HepG2 (cell line): Measurements from ENCODE around the gene MAPK12. TPM values are rescaled to one million over a fixed set of nuclear protein-coding genes. Genes with fewer than 3 reads are reported as not detected.
A peak's percentile ranks its signal among the peaks of the same experiment; 100 is the strongest.

ENCODE experiments used
- ATM ChIP-seq: fragments of 450-650 bp; IDR thresholded peaks from 2 replicates; pipeline ENCODE4 v1.7.1; 2017; ENCODE audit warnings: mild to moderate bottlenecking, borderline replicate concordance
- FOXO1 ChIP-seq: sonication (generic); formaldehyde crosslinking; IDR thresholded peaks from 2 replicates; pipeline ENCODE4 v1.4.0; 2020; ENCODE audit warnings: missing genetic modification reagents
- MAFK ChIP-seq, 2 experiments: IDR thresholded peaks in 1 of 2; conservative IDR thresholded peaks in 1 of 2; 2 replicates each; pipeline ENCODE4 v1.6.1; 2011; ENCODE audit warnings: improper control_type of control experiment in 2 of 2, low read length in 2 of 2
- MIER3 ChIP-seq: IDR thresholded peaks from 2 replicates; pipeline ENCODE4 v1.6.1; 2016; ENCODE audit warnings: missing compliant biosample characterization, borderline replicate concordance
- NCOA2 ChIP-seq: sonication (generic); formaldehyde crosslinking; IDR thresholded peaks from 2 replicates; pipeline ENCODE4 v1.8.0; 2022; ENCODE audit warnings: inconsistent platforms
- NFE2L2 ChIP-seq: fragments of 150-350 bp; IDR thresholded peaks from 2 replicates; pipeline ENCODE4 v1.6.1; 2014; ENCODE audit warnings: low read length
- SCMH1 ChIP-seq: sonication (generic); formaldehyde crosslinking; IDR thresholded peaks from 2 replicates; pipeline ENCODE4 v1.9.0; 2021; ENCODE audit warnings: missing genetic modification reagents, mild to moderate bottlenecking, borderline replicate concordance
- U2AF2 ChIP-seq: fragments of 200-400 bp; formaldehyde crosslinking; IDR thresholded peaks from 2 replicates; pipeline ENCODE4 v1.6.1; 2017; ENCODE audit warnings: low read depth, mild to moderate bottlenecking, low read length
- ZBTB7A ChIP-seq: sonication (generic); formaldehyde crosslinking; IDR thresholded peaks from 2 replicates; pipeline ENCODE4 v1.8.0; 2022; ENCODE audit warnings: mild to moderate bottlenecking, missing genetic modification reagents
- ZNF136 ChIP-seq: sonication (generic); formaldehyde crosslinking; IDR thresholded peaks from 2 replicates; pipeline ENCODE4 v1.8.1; 2022; ENCODE audit warnings: low read depth, mild to moderate bottlenecking, moderate library complexity, missing genetic modification reagents
- ZNF331 ChIP-seq: sonication (generic); formaldehyde crosslinking; IDR thresholded peaks from 2 replicates; pipeline ENCODE4 v1.4.0; 2020; ENCODE audit warnings: missing genetic modification reagents
- polyA plus RNA-seq, 8 experiments: library from polyadenylated mRNA; depleted of rRNA in 3 of 8; stranded (reverse) in 7 of 8; unstranded in 1 of 8; fragments of >200 nt; fragmentation: Illumina TruSeq in 4 of 8; extraction: Trizol in 4 of 8; gene quantifications; 2 replicates each; pipeline versions ENCODE4 v1.2.1 to v1.2.3, GENCODE V29; 2011 to 2016; ENCODE audit warnings: low read depth in 4 of 8, missing spikeins in 1 of 8, mixed read lengths in 1 of 8; ENCODE audit not compliant: insufficient read depth in 1 of 8
- total RNA-seq, 5 experiments: library from RNA; depleted of rRNA; stranded (reverse); fragments of >200 nt; fragmentation: Illumina TruSeq; extraction: Trizol; gene quantifications; 2 replicates each; pipeline ENCODE4 v1.2.3, GENCODE V29; 2016; ENCODE audit warnings: low read depth in 1 of 5
- TF ChIP-seq, protein P1 (sequence below): sonication (generic); formaldehyde crosslinking; IDR thresholded peaks from 2 replicates; pipeline ENCODE4 v1.4.0; 2020; ENCODE audit warnings: missing genetic modification reagents
- TF ChIP-seq, protein P2 (sequence below): sonication (generic); formaldehyde crosslinking; IDR thresholded peaks from 2 replicates; pipeline ENCODE4 v1.4.0; 2020; ENCODE audit warnings: missing genetic modification reagents, borderline replicate concordance
- TF ChIP-seq, protein P3 (sequence below): sonication (generic); formaldehyde crosslinking; IDR thresholded peaks from 2 replicates; pipeline ENCODE4 v1.4.0; 2020; ENCODE audit warnings: mild to moderate bottlenecking, missing genetic modification reagents

The MAPK12 gene
- total and polyA plus RNA-seq, 2 of the 13 experiments (the other 11 are each of a cell fraction or from before 2014, with no cell fraction given), result 22.2 to 23.3 TPM

DNA sequence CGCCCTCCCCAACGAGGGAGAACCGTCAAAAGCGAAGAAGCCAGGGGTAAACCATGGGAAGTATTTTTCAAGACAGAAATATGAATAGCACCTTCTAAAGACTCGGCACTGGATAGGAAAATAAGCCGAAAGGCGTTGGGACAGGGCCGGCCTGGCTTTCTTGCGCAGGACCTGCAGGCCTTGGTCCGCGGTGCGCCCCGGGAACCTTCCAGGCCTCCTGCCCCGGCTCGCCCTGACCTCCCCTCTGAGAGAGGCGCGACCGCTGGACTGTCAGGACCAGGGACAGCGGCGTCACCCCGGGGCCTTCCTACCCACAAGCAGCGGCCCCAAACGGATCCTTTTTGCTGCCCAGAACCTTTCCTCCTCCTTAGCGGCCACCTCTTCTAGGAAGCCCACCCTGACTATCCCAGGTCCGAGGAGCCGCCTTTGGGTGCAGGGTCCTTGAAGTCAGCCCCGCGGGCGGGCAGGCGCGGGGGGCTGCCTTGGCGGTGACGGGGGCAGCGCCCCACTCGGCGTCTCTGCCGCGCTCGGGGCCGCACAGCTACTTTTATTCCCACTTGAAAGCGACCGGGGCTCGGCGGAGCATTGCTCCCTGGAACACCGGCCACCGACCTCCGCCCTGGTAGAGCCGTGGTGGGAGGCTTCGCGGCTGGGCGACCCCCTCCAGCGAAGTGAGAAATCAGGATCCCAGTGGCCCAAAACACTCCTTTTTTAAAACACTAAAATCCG, 9.3 kb upstream of the MAPK12 start (continued):
- TF ChIP-seq, protein P1, sequence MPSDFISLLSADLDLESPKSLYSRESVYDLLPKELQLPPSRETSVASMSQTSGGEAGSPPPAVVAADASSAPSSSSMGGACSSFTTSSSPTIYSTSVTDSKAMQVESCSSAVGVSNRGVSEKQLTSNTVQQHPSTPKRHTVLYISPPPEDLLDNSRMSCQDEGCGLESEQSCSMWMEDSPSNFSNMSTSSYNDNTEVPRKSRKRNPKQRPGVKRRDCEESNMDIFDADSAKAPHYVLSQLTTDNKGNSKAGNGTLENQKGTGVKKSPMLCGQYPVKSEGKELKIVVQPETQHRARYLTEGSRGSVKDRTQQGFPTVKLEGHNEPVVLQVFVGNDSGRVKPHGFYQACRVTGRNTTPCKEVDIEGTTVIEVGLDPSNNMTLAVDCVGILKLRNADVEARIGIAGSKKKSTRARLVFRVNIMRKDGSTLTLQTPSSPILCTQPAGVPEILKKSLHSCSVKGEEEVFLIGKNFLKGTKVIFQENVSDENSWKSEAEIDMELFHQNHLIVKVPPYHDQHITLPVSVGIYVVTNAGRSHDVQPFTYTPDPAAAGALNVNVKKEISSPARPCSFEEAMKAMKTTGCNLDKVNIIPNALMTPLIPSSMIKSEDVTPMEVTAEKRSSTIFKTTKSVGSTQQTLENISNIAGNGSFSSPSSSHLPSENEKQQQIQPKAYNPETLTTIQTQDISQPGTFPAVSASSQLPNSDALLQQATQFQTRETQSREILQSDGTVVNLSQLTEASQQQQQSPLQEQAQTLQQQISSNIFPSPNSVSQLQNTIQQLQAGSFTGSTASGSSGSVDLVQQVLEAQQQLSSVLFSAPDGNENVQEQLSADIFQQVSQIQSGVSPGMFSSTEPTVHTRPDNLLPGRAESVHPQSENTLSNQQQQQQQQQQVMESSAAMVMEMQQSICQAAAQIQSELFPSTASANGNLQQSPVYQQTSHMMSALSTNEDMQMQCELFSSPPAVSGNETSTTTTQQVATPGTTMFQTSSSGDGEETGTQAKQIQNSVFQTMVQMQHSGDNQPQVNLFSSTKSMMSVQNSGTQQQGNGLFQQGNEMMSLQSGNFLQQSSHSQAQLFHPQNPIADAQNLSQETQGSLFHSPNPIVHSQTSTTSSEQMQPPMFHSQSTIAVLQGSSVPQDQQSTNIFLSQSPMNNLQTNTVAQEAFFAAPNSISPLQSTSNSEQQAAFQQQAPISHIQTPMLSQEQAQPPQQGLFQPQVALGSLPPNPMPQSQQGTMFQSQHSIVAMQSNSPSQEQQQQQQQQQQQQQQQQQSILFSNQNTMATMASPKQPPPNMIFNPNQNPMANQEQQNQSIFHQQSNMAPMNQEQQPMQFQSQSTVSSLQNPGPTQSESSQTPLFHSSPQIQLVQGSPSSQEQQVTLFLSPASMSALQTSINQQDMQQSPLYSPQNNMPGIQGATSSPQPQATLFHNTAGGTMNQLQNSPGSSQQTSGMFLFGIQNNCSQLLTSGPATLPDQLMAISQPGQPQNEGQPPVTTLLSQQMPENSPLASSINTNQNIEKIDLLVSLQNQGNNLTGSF (CRISPR knock-in tag), result peak; percentile 79
- TF ChIP-seq MIER3 (CRISPR knock-in tag), result no peak; the same call in 1 of the 2 replicates
- TF ChIP-seq SCMH1, result no peak
- TF ChIP-seq MAFK (conservative IDR thresholded peaks at IDR 0.05 in 1 of 2, IDR thresholded peaks at IDR 0.05 in 1 of 2; ENCODE audit: low read length in 2 of 2), result no peak
- peak; percentile 75; the same call in 1 of the 2 replicates for TF ChIP-seq ZNF331
- TF ChIP-seq FOXO1 (CRISPR knock-in tag), result peak; percentile 65; the same call in 1 of the 2 replicates
- TF ChIP-seq ZNF136, result no peak
- peak; percentile 45; the same call in 1 of the 2 replicates for TF ChIP-seq NCOA2 (CRISPR knock-in tag)
- no peak for TF ChIP-seq ATM
- TF ChIP-seq, protein P2, sequence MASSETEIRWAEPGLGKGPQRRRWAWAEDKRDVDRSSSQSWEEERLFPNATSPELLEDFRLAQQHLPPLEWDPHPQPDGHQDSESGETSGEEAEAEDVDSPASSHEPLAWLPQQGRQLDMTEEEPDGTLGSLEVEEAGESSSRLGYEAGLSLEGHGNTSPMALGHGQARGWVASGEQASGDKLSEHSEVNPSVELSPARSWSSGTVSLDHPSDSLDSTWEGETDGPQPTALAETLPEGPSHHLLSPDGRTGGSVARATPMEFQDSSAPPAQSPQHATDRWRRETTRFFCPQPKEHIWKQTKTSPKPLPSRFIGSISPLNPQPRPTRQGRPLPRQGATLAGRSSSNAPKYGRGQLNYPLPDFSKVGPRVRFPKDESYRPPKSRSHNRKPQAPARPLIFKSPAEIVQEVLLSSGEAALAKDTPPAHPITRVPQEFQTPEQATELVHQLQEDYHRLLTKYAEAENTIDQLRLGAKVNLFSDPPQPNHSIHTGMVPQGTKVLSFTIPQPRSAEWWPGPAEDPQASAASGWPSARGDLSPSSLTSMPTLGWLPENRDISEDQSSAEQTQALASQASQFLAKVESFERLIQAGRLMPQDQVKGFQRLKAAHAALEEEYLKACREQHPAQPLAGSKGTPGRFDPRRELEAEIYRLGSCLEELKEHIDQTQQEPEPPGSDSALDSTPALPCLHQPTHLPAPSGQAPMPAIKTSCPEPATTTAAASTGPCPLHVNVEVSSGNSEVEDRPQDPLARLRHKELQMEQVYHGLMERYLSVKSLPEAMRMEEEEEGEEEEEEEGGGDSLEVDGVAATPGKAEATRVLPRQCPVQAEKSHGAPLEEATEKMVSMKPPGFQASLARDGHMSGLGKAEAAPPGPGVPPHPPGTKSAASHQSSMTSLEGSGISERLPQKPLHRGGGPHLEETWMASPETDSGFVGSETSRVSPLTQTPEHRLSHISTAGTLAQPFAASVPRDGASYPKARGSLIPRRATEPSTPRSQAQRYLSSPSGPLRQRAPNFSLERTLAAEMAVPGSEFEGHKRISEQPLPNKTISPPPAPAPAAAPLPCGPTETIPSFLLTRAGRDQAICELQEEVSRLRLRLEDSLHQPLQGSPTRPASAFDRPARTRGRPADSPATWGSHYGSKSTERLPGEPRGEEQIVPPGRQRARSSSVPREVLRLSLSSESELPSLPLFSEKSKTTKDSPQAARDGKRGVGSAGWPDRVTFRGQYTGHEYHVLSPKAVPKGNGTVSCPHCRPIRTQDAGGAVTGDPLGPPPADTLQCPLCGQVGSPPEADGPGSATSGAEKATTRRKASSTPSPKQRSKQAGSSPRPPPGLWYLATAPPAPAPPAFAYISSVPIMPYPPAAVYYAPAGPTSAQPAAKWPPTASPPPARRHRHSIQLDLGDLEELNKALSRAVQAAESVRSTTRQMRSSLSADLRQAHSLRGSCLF (CRISPR knock-in tag), result 0 out of 2 replicates have a peak, but pooled peaks have one; percentile 37
- TF ChIP-seq U2AF2, result no peak
- no peak for TF ChIP-seq NFE2L2
- TF ChIP-seq, protein P3, sequence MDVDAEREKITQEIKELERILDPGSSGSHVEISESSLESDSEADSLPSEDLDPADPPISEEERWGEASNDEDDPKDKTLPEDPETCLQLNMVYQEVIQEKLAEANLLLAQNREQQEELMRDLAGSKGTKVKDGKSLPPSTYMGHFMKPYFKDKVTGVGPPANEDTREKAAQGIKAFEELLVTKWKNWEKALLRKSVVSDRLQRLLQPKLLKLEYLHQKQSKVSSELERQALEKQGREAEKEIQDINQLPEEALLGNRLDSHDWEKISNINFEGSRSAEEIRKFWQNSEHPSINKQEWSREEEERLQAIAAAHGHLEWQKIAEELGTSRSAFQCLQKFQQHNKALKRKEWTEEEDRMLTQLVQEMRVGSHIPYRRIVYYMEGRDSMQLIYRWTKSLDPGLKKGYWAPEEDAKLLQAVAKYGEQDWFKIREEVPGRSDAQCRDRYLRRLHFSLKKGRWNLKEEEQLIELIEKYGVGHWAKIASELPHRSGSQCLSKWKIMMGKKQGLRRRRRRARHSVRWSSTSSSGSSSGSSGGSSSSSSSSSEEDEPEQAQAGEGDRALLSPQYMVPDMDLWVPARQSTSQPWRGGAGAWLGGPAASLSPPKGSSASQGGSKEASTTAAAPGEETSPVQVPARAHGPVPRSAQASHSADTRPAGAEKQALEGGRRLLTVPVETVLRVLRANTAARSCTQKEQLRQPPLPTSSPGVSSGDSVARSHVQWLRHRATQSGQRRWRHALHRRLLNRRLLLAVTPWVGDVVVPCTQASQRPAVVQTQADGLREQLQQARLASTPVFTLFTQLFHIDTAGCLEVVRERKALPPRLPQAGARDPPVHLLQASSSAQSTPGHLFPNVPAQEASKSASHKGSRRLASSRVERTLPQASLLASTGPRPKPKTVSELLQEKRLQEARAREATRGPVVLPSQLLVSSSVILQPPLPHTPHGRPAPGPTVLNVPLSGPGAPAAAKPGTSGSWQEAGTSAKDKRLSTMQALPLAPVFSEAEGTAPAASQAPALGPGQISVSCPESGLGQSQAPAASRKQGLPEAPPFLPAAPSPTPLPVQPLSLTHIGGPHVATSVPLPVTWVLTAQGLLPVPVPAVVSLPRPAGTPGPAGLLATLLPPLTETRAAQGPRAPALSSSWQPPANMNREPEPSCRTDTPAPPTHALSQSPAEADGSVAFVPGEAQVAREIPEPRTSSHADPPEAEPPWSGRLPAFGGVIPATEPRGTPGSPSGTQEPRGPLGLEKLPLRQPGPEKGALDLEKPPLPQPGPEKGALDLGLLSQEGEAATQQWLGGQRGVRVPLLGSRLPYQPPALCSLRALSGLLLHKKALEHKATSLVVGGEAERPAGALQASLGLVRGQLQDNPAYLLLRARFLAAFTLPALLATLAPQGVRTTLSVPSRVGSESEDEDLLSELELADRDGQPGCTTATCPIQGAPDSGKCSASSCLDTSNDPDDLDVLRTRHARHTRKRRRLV (CRISPR knock-in tag), result 0 out of 2 replicates have a peak, but pooled peaks have one; percentile 51
- TF ChIP-seq ZBTB7A (CRISPR knock-in tag), result no peak
